Measurements from ENCODE around the gene RPRD1A. TPM values are rescaled to one million over a fixed set of nuclear protein-coding genes. Genes with fewer than 3 reads are reported as not detected.
"Not testable (repeated sequence)": the region's sequence is repeated elsewhere in the genome, so short reads cannot be mapped to it uniquely, and the experiment has no call there.

Gene RPRD1A
- total RNA-seq, 1 donor from 2014 or later, result 76.0 TPM

DNA sequence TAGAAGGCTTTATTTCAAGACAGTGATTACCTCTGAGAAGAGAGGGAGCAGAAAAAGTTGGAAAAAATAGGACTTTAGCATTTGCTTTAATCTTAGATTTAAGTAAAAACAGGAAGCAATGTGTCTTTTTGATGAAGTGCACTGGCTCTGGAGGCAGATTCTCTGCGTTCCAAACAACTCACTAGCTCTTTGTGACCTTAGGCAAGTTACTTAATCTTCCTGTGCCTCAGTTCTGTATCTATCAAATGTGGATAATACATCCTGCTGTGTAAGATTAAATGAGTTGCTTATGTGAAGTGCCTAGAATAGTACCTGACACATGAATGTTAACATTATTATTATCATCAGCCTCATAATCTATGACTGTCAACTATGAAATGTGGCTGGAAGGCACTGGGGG is 42.3 kb downstream of the RPRD1A start:
- DNase-seq, result no peak

DNA sequence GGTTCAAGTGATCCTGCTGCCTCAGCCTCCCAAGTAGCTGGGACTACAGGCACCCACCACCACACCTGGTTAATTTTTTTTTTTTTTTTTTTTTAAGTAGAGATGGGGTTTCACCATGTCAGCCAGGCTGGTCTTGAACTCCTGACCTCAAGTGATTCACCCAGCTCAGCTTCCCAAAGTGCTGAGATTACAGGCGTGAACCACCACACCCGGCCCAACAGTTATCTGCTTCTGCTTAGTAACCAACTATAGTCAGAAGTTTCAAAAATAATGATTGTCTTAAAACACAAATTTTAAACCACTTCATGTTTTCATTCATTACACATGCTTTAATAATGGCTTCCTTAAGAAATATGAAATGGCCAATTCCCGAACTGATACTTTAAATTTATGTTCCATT is 43.1 kb downstream of the RPRD1A start:
- not testable (repeated sequence) for DNase-seq

DNA sequence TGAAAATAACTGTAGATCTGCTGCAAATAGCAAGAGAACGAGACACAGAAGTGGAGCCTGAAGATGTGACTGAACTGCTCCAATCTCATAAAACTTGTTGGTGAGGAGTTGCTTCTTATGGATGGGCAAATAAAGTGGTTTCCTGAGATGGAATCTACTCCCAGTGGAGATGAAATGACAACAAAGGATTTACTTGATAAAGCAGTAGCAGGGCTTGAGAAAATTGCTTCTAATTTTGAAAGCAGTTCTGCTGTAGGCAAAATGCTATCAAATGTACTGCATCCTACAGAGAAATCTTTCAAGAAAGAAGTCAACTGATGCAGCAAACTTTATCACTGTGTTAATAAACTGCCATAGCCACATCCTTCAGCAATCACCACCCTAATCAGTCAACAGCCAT is 44.0 kb downstream of the RPRD1A start:
- DNase-seq, result no peak

DNA sequence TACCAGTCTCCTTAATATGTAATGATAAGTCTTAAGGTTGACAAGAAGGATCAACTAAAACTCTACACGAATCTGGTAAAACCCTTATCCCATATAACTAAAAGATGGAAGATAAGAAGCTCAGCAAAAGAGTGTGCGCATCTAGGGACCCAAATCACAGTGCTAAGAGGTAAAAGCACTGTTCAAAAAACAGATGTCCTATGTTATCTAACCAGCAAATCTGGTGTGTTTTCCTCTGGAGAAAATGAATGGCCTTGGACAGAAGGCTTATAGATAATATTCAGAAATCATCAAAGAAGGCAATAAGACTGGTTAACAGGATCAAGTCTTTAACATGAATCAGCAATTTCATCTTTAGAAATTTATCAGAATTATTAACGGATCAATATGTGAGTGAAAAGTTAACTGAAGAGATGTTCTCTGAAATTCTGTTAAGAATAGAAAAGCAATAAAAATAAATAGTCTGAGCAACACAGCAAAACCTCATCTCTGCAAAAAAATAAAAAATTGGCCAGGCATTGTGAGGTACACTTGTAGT is 47.1 kb downstream of the RPRD1A start:
- no peak for DNase-seq

DNA sequence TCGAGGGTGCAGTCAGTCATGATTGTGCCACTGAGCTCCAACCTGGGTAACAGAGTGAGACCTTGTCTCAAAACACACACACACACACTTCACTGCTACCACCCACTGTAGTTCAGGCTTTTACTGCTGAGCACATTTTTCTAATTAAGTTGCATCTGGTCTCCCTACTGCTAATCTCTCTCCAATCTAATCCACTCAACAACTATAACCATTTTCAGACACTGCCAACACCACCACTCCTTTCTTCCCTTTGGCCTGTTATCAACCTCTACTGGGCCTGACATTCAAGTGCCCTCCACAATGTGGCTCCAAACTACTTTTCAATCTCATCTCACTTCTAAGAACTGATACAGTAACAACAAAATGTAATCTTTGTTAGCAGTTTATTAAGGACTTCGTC is 50.1 kb downstream of the RPRD1A start:
- no peak for DNase-seq

DNA sequence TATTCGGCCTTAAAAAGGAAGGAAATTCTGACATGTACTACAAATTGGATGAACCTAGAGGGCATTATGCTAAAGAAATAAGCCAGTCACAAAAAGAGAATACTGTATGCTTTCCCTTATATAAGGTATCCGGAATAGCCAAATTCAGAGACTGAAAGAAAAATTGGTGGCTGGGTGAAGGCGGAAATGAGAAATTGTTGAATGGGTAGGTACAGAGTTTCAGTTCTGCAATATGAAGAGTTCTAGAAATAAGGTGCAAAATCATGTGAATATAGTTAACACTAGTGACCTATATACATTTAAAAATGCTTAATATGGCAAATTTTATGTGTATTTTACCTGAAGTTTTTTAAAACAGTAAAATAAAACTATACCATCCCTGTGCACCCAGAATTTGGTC is 51.7 kb downstream of the RPRD1A start:
- DNase-seq, result no peak

DNA sequence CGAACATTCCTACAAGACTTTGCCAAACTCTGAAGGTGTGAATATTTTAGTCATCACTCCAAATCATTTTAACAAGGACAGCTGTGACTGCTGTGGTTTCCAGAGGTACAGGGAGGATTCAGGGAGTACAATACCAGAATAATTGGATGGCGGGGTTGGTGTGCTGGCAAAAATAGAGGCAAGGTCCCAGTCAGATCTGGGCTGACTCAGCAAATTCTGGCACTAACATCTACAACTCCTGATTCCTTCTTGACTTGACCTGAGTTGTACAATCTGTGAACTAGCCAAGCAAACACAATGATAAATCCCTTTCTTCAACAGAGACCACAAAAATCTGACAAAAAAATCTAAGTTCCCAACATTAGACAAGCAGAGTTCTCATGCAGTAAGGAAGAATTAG is 54.5 kb downstream of the RPRD1A start:
- no peak for DNase-seq

DNA sequence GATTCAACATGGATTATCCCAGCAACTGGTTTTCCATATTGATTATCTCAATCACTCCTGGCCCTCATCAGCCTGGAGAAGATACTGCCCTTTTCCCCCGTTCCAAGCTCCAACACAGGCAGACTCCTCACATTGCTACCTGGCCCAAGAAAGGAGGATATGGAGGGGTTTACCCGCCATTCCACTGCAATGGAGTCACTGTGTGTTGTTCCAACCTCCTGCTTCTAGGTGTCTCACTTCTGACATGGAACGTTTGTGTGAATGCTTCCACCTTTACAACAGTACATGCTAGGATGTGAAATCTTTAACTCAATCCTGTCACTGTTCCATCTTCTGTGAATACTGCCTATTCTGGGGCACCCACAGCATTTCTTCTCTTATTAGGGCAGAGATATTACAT is 58.1 kb downstream of the RPRD1A start:
- DNase-seq, result no peak

DNA sequence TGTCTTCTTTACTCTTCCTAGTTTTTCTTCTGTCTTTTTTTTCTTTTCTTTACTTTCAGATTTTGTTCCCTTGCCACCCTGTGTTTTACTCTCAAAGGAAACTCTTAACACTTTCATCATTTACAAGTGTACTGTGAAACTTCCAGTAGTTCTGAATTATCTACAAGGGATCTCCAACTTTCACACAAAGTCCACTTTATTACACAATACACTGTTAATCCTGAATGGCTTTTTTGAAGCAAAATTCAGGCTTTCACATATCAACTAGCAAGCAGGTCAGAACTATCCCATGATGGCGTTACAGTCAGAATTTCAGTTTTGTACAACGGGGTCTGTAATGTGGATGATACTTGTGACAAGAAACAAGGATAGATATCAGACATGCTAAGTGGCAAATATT is 60.4 kb downstream of the RPRD1A start:
- DNase-seq, result no peak

DNA sequence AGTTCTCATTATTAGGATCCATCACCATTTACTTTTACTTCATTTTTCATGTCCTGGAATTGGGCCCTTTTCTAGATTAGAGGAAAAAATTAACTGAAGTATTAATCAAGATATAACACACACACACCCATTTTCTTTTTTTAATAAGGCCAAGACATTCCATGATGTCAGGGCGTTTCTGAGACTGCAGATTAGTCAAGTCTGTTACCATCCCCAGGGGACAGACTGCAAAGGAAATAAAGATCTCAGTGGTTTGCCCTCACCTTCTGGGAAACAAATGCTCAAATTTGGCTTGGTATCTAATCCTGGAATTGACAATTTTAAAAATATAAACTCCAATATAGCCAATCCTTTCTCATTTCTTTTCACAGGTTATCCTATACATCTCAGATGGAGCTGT is 67.4 kb downstream of the RPRD1A start:
- DNase-seq, result no peak

DNA sequence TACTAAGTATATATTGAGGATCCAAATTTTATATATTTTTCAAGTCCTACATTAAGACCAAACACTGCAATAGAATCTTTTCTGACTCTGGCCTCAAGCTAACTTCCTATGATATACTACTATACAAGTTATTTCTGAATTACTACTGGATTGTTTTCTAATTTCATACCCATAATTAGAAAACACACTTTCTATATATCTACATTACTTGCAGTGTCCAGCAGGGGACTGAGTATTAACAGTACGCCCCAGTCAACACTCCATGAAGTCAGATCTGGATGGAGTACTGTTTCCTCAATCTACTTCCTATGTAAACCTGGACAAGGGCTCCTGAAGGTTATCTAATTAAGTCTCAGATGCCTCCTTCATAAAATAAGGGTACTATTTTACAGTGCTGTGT is 68.4 kb downstream of the RPRD1A start:
- DNase-seq, result no peak

DNA sequence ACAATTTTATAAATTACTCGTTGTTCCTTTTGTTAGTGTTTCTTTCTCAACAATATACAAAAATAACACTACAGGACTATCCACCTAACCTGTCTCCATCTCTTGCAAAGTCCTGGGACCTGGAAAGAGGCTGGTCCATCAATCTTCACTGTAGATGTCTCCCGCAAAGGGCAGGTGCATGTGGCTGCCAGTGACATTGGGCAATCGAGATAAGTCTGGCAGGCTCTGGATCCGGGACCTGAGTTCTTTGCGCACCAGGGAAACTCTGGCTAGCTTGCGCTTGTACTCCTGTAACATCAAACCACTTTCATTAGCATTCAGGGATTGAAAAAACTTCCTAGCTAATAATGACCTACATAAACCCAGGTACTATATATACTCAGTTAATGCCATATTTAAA is 74.3 kb downstream of the RPRD1A start:
- DNase-seq, result no peak

DNA sequence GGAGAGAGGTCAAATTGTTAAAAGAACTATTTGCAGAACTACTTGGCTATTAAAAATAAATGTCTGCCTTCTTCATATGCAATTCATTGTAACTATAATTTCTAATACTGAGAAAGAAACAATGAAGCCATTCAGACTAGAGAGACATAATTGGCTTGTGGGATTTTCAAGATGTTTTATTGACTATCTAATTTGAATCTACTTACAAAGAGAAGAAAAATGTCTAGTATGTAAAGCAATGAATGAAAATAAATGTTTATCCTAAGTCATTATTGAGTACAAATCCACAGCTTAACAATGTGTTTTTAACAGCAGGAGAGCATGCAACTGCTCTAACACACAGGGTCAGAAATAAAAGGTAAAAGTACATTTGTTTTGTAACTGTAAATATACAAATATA is 75.7 kb downstream of the RPRD1A start:
- no peak for DNase-seq

DNA sequence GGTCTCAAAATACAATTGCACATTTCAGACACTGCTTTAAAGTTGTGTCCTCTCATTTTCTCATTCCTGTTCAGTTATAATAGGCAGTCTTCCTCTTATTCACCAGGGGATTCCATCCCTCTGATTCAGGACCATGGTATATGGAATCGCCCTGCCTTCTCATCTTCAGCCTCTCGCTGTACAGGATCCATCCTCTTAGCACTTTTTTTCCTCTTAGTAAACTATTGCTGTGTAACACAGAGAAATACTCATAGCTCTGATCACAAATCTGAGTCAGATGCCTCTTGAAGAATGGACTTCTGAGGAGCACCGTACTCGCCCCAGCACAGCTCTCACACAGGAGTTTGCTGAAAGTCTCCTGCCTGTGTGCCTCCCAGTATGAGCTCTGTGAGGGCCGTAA is 83.5 kb downstream of the RPRD1A start:
- DNase-seq, result no peak

DNA sequence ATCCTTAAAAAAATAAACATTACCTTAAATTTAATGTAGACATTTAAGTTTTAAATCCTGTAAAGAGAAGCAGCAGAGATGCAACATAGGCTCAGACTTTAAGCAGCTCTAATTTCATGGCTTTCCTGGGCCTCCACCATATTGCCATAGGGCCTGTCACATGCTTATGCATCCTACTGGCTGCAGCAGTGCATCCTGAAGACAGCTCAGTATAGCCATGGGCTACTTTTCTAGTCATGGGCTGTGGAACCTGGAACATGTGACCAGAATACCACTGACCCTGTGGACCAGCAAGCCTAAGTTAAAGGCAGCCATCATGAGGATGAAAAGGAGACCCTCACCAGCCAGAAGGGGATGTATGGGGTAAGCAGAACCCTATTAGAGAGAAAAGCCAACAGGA is 84.2 kb downstream of the RPRD1A start:
- DNase-seq, result no peak

DNA sequence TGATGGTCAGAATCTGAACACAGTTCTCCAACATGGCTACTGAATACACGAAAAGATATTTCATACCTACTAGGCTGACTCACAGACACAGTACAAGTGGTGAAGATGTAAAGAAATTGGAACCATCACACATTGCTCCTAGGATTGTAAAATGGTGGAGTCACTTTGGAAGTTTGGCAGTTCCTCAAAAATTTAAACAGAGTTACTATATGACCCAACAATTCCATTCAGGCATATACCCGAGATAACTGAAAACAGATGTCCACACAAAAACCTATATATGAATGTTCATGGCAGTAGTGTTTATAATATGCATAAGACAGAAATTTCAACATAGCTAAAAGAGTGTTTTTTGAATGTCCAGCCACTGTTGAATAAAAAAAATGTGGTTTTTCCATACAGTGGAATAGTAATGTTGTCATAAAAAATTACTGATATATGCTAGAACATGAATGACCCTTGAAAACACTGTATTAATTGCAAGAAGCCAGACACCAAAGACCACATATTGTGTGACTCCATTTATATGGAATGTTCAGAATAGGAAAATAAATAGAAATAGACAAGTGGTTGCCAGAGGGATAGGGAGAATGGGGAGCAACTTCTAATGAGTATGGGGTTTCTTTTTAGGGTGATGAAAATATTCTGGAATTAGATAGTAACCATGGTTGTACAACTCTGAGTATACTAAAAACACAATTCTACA is 84.8 kb downstream of the RPRD1A start:
- DNase-seq, result no peak

DNA sequence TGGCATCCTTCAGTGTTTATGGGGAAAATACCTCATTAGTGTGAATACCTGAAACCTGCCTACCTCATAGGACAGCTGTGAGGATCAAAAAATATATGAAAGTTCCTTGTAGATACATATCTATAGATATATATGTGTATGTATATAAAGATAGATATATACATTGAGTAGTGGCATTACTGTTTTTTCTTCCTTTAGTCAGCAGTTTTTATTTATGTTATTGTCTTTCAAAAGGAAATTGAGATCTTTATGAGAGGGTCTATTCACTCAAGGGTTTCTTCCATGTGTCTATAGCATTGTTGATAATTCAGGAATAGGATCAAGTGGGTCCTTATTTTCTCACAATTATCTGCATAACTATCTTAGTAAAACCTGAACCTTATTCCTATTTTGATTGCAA is 88.2 kb downstream of the RPRD1A start:
- no peak for DNase-seq

DNA sequence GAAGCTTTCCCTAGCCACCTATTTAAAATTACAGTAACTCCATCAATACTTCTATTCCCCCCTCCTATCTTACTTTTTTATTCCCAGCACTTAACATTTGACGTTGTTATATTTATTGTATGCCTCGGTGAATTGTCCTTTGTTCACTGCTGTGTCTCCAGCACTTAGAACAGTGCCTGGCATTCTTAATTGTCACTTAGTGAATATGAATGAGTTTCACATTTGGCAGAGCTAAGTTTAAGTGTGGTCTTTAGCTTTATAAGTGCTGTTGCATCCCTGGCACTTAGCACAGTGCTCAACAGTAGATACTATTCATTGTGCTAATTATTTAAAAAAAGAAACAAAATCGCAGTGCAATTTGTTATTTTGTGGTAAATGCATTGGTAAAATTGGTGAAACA is 93.2 kb downstream of the RPRD1A start:
- DNase-seq, result no peak

DNA sequence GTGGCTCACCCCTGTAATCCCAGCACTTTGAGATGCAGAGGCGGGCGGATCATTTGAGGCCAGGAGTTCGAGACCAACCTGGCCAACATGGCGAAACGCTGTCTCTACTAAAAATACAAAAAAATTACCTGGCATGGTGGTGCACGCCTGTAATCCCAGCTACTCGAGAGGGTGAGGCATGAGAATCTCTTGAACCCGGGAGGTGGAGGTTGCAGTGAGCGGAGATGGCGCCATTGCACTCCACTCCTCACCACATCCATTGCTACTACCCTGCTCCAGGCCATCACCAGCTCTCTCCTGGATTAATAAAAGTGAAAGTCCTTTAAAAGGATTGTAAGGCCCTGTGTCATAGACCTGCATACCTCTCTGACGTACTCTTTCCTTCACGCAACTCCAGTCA is 93.7 kb downstream of the RPRD1A start:
- DNase-seq, result no peak

DNA sequence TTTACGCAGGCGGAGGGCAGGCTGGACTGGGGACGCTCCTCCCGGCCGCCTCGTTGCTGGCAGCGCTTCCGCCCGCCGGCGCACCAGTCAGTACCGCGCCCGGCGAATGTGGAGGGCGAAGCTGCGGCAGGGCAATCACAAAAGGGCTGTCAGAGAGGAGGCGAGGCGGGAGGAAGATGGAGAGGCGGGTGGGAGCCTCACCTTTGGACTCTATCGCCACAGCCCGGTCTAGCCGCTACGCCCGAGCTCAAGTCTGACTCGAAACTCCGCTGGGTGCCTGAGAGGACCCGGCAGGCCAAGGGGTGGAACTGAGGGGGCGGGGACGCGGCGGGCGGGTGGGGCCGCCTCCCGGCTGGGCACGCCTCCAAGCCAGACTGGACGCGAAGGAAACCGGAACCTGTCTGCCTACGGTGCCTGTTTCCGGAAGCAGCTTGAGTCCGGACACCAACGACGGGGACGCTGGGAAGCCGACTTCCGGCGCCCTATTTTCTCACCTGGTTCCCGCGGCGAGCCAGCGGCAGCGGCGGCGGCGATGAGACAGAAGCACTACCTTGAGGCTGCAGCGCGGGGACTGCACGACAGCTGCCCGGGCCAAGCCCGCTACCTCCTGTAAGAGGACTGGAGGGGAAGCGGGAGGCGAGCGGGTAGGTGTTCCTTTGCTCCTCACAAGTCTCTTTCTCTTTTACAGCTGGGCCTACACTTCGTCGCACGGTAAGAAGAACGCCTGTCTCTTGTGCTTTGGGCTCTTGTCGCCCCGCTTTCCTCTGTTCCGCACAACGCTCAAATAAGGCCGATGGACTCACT is 95.0 kb downstream of the RPRD1A start, which contains the start of gene RMP24:
Gene RMP24 (plus strand): TSS at position 483 of the 804 bp plus-strand sequence.
- DNase-seq, result peak; percentile 98

DNA sequence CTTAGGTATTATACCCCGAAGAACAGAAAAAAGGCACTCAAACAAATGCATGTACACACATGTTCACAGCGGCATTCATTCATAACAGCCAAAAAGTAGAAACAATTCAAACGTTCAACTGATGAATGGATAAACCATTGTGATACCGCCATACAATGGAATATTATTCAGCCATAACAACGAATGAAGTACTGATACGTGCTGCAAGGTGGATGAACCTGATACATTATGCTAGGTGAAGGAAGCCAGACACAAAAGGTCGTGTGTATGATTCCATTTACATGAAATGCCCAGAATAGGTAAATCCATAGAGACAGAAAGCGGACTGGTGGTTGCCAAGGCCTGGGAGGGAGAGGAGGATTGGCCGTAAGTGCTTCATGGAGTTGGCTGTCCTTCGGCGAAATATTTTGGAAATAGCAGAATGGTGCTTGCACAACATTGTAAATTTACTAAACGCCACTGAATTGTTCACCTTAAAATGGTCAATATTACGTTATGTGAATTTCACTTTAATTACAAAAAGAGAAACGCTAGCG is 95.6 kb downstream of the RPRD1A start:
- no peak for DNase-seq

DNA sequence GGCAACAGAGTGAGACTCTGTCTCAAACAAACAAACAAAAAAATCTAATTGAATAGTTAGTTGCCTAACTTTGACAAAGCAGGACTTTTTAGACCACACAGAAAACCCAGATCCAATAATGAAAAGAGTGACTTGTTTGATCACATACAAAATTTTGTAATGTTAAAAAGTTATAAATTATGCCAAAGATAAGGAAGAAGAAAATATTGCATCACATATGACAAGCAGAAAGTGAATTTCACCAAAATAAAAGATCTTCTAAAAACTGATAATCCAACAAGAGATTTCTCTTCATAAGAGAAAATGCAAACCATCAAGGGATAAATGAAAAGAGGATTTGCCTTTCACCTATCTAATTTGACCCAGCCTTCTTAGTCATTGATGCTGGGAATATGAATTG is 97.7 kb downstream of the RPRD1A start:
- DNase-seq, result no peak

DNA sequence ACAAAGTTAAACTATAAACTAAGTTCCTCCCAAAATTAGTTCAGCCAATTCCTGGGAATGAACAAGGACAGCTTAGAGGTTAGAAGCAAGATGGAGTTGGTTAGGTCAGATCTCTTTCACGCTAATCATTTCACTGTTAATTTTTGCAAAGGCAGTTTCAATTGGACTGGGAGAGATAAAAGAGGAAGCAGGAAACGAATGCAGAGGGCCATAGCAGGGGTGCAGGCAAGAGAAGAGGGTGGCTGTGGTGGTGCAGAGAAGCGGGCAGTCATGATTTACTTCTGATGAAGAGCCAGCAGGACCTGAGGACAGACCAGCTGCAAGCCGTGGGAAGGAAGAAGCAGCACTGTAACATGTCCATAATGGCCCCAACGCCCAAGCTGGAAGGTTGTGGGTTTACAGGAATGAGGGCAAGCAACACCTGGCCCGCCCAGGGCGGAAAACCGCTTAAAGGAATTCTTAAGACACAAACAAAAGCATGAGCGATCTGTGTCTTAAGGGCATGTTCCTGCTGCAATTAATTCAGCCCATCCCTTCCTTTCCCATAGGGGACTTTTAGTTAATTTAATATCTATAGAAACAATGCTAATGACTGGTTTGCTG is 99.0 kb downstream of the RPRD1A start:
- DNase-seq, result no peak
